ENCODE data around the gene BHLHE23.

Gene BHLHE23

GRCh38 chr20:63021356-63022321 lies 14.9 kb upstream of the BHLHE23 start:
- Histone ChIP-seq H3K4me3 (ENCODE audit: low read depth, low read length) (no peak overlapping the region), H3K36me3 (no peaks in the 10 kb centered on the region), H3K27ac (no peak overlapping the region), H3K9me3 (ENCODE audit: severe bottlenecking) (peaks cover 7% of the 10 kb centered on the region), H3K27me3 (ENCODE audit: insufficient read depth, low read depth, severe bottlenecking) (no peaks in the 10 kb centered on the region)
- no peak for TF ChIP-seq CTCF (IDR thresholded peaks at IDR 0.05; ENCODE audit: low read depth, low read length)
- DNase-seq = no peak

GRCh38 chr20:63020681-63021080 lies 13.9 kb upstream of the BHLHE23 start:
- no peak overlapping the region for H3K27ac ChIP-seq

GRCh38 chr20:63017826-63018411 lies 11.2 kb upstream of the BHLHE23 start:
- Histone ChIP-seq H3K27ac (no peak overlapping the region), H3K4me3 (ENCODE audit: low read depth, low read length) (no peak overlapping the region), H3K36me3 (no peaks in the 10 kb centered on the region), H3K27me3 (ENCODE audit: insufficient read depth, low read depth, severe bottlenecking) (no peaks in the 10 kb centered on the region), H3K9me3 (ENCODE audit: severe bottlenecking) (peaks cover 15% of the 10 kb centered on the region)
- TF ChIP-seq CTCF (IDR thresholded peaks at IDR 0.05; ENCODE audit: low read depth, low read length) = no peak
- no peak for DNase-seq

More at GRCh38 chr20:63020681-63021080, 13.9 kb upstream of the BHLHE23 start:
- DNase-seq = no peak
- no peaks in the 10 kb centered on the region for H3K27me3 ChIP-seq (ENCODE audit: insufficient read depth, low read depth, severe bottlenecking)
- no peak overlapping the region for H3K4me3 ChIP-seq (ENCODE audit: low read depth, low read length)
- peaks cover 7% of the 10 kb centered on the region for H3K9me3 ChIP-seq (ENCODE audit: severe bottlenecking)
- TF ChIP-seq CTCF (IDR thresholded peaks at IDR 0.05; ENCODE audit: low read depth, low read length) = no peak
- H3K36me3 ChIP-seq = no peaks in the 10 kb centered on the region

- DNase-seq = no peak
- Histone ChIP-seq H3K27me3 (ENCODE audit: insufficient read depth, low read depth, severe bottlenecking) (no peaks in the 10 kb centered on the region), H3K27ac (no peak overlapping the region), H3K36me3 (no peaks in the 10 kb centered on the region), H3K9me3 (ENCODE audit: severe bottlenecking) (peaks cover 18% of the 10 kb centered on the region), H3K4me3 (ENCODE audit: low read depth, low read length) (no peak overlapping the region)
- TF ChIP-seq CTCF (IDR thresholded peaks at IDR 0.05; ENCODE audit: low read depth, low read length) = no peak
Measured at GRCh38 chr20:63017076-63017825, 10.5 kb upstream of the BHLHE23 start.

- H3K27me3 ChIP-seq (ENCODE audit: insufficient read depth, low read depth, severe bottlenecking) = no peaks in the 10 kb centered on the region
- H3K9me3 ChIP-seq (ENCODE audit: severe bottlenecking) = peaks cover 18% of the 10 kb centered on the region
- no peak for DNase-seq
- H3K4me3 ChIP-seq (ENCODE audit: low read depth, low read length) = no peak overlapping the region
- H3K27ac ChIP-seq = no peak overlapping the region
- no peak for TF ChIP-seq CTCF (IDR thresholded peaks at IDR 0.05; ENCODE audit: low read depth, low read length)
- no peaks in the 10 kb centered on the region for H3K36me3 ChIP-seq
Measured at GRCh38 chr20:63016514-63017075, 9.8 kb upstream of the BHLHE23 start.
